ENCODE measurements around the gene DENND1A.

DNA sequence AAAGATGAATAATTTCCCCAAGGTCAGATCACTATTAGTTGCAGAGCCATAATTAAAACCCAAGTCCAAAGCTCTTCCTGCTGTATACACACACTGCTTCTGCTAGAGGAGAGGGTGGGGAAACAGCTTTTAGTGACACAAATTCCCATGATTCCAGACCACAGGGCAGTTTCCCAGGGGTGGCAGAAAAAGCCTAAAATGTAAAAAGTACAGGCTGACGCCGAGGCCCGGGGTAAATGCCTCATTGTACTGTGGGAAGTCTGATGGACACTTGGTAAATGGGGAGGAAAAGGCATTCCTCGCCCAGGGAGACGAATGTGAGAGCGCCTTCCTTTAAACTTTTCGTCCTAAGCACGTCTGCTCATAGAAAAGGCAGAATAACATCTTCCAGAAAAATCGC, 65.7 kb downstream of the DENND1A start:
- TF ChIP-seq CTCF (IDR thresholded peaks at IDR 0.05; ENCODE audit: insufficient read depth, low read depth, low read length), result no peak
- TF ChIP-seq EZH2 (IDR thresholded peaks at IDR 0.05; ENCODE audit: insufficient read depth, low read length), result no peak

Measured in astrocyte (in vitro differentiated cells and primary cell).